HL-60 (cell line): ENCODE data around the gene DNAJC17.

ENCODE experiments used
- DNase-seq, 2 experiments: peaks; one replicate each; pipeline ENCODE4 v3.0.0-alpha.2; 2010 to 2020; ENCODE audit warnings: low read depth in 1 of 2, low spot score in 1 of 2
- H3K27ac ChIP-seq: fragments of 250-450 bp; sonication (Bioruptor Pico); replicated peaks from 2 replicates; pipeline ENCODE4 v1.5.1; 2020; ENCODE audit warnings: mild to moderate bottlenecking, moderate library complexity
- H3K27me3 ChIP-seq: fragments of 250-450 bp; sonication (Bioruptor Pico); 2 replicates; pipeline ENCODE4 v1.5.1; 2021; ENCODE audit warnings: mild to moderate bottlenecking, moderate library complexity; ENCODE audit not compliant: insufficient read depth, poor library complexity, severe bottlenecking
- H3K4me3 ChIP-seq: replicated peaks from 2 replicates; pipeline ENCODE4 v1.5.1; 2011; ENCODE audit warnings: mild to moderate bottlenecking, control low read depth, low read length; ENCODE audit not compliant: insufficient read depth
- CTCF ChIP-seq: IDR thresholded peaks from one replicate; pipeline ENCODE4 v1.5.1; 2011; ENCODE audit warnings: low read length, control low read depth, inconsistent platforms; ENCODE audit not compliant: insufficient read depth
- GABPA ChIP-seq: IDR thresholded peaks from 2 replicates; pipeline ENCODE4 v1.6.1; 2012; ENCODE audit warnings: low read depth
- POLR2AphosphoS5 ChIP-seq: IDR thresholded peaks from 2 replicates; pipeline ENCODE4 v1.6.1; 2012; ENCODE audit warnings: low read depth
- REST ChIP-seq: IDR thresholded peaks from 2 replicates; pipeline ENCODE4 v1.6.1; 2012; ENCODE audit warnings: low read depth; ENCODE audit not compliant: insufficient replicate concordance
- SPI1 ChIP-seq: IDR thresholded peaks from 2 replicates; pipeline ENCODE4 v1.6.1; 2012; ENCODE audit warnings: low read depth, mild to moderate bottlenecking, borderline replicate concordance

DNAJC17 gene

GRCh38 chr15:40854161-40854560 lies 46.9 kb upstream of the DNAJC17 start:
- no peak for DNase-seq
- no peak overlapping the region for H3K27ac ChIP-seq
- TF ChIP-seq CTCF (no peak), GABPA (no peak), SPI1 (no peak), REST (no peak), POLR2AphosphoS5 (no peak)
- H3K4me3 ChIP-seq = no peak overlapping the region
- no peaks in the 10 kb centered on the region for H3K27me3 ChIP-seq

- no peaks in the 10 kb centered on the region for H3K27me3 ChIP-seq
- no peak for DNase-seq
- no peak for TF ChIP-seq CTCF
- TF ChIP-seq SPI1 = no peak
- TF ChIP-seq POLR2AphosphoS5 = no peak
- TF ChIP-seq REST = no peak
- no peak for TF ChIP-seq GABPA
- H3K27ac ChIP-seq = no peak overlapping the region
- H3K4me3 ChIP-seq = no peak overlapping the region
Measured at GRCh38 chr15:40853241-40853890, 46.1 kb upstream of the DNAJC17 start.

GRCh38 chr15:40852529-40852928 lies 45.3 kb upstream of the DNAJC17 start:
- H3K27me3 ChIP-seq = no peaks in the 10 kb centered on the region
- no peak for TF ChIP-seq CTCF
- TF ChIP-seq REST = no peak
- no peak for TF ChIP-seq SPI1
- TF ChIP-seq GABPA = no peak
- no peak for TF ChIP-seq POLR2AphosphoS5
- H3K4me3 ChIP-seq = no peak overlapping the region
- no peak for DNase-seq
- no peak overlapping the region for H3K27ac ChIP-seq
